Activated CD4-positive, alpha-beta T cell treated with anti-CD3 and anti-CD28 coated beads, Interleukin-2, amount 10 ng/mL, durations not matched to agents 7 days and 5 days (primary cell): ENCODE data around the gene PICALM. TPM values are rescaled to one million over a fixed set of nuclear protein-coding genes. Genes with fewer than 3 reads are reported as not detected.
"Not testable (repeated sequence)": the region's sequence is repeated elsewhere in the genome, so short reads cannot be mapped to it uniquely, and the experiment has no call there.

Experiments used
- CTCF ChIA-PET: fragments of 350-600 bp; sonication (Branson Sonifier 250); formaldehyde crosslinking; loops from one replicate; lab custom pipeline; 2021; ENCODE audit warnings: antibody characterized with exemption; lab: Charles Lee
- POLR2A ChIA-PET: fragments of 350-600 bp; sonication (Branson Sonifier 250); formaldehyde crosslinking; loops from one replicate; lab custom pipeline; 2021; ENCODE audit warnings: antibody characterized with exemption; lab: Charles Lee
- DNase-seq: peaks from one replicate; pipeline ENCODE4 v3.0.0-alpha.2; 2020
- H3K27ac Mint-ChIP-seq: one replicate; pipeline ENCODE4 v1.8.0; 2021; ENCODE audit warnings: mild to moderate bottlenecking, moderate library complexity, mixed read lengths
- H3K27me3 Mint-ChIP-seq: one replicate; pipeline ENCODE4 v1.8.0; 2021; ENCODE audit warnings: mixed read lengths
- H3K36me3 Mint-ChIP-seq: one replicate; pipeline ENCODE4 v1.8.0; 2021; ENCODE audit warnings: low read depth, mixed read lengths
- H3K4me1 Mint-ChIP-seq: one replicate; pipeline ENCODE4 v1.8.0; 2021; ENCODE audit warnings: mixed read lengths
- H3K4me3 Mint-ChIP-seq: one replicate; pipeline ENCODE4 v1.8.0; 2021; ENCODE audit warnings: mild to moderate bottlenecking, moderate library complexity, mixed read lengths
- H3K9me3 Mint-ChIP-seq: one replicate; pipeline ENCODE4 v1.8.0; 2021; ENCODE audit warnings: mixed read lengths
- total RNA-seq, 2 experiments: library from RNA; stranded (reverse); gene quantifications; one replicate each; pipeline ENCODE4 v1.2.3, GENCODE V29; 2021

Gene PICALM
- total RNA-seq, 2 experiments from 2014 or later: 89.4 to 140 TPM

- H3K9me3 Mint-ChIP-seq: peaks cover 21% of the 10 kb centered on the region
- ChIA-PET POLR2A (no interaction called here), CTCF (no interaction called here)
- peak overlapping the region; percentile 46 for H3K27ac Mint-ChIP-seq
- H3K27me3 Mint-ChIP-seq: no peaks in the 10 kb centered on the region
- DNase-seq: no peak
- H3K4me1 Mint-ChIP-seq: peaks cover 28% of the 10 kb centered on the region
- no peak overlapping the region for H3K4me3 Mint-ChIP-seq
- peaks cover 9% of the 10 kb centered on the region for H3K36me3 Mint-ChIP-seq
These were observed 123.1 kb downstream of the PICALM start for GRCh38 chr11:85945788-85946187.

DNA sequence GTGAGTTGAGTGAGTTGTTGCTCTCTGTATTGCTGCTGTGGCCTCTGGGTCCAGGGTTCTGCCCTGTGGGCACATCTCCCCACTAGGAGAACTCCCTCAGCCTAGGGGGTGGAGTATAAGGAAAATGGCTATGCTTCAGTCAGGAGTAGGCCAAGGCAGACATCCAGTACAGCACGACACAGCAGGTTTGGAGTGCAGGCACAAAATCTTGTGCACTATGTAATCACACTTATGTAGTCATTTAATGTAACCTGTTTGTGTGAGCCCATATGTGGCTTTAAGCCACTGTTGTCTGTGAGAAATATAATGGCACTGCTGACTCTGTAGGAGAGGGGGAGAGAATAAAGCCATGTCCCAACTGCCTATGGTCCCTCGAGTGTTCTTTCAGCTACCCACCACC lies 123.6 kb downstream of the PICALM start:
- POLR2A ChIA-PET: no interaction called here
- no peak for DNase-seq
- H3K4me3 Mint-ChIP-seq: no peak overlapping the region
- CTCF ChIA-PET: no interaction called here
- H3K4me1 Mint-ChIP-seq: peaks cover 28% of the 10 kb centered on the region
- peak overlapping the region; percentile 46 for H3K27ac Mint-ChIP-seq
- no peaks in the 10 kb centered on the region for H3K27me3 Mint-ChIP-seq
- H3K9me3 Mint-ChIP-seq: peaks cover 21% of the 10 kb centered on the region
- peaks cover 9% of the 10 kb centered on the region for H3K36me3 Mint-ChIP-seq

DNA sequence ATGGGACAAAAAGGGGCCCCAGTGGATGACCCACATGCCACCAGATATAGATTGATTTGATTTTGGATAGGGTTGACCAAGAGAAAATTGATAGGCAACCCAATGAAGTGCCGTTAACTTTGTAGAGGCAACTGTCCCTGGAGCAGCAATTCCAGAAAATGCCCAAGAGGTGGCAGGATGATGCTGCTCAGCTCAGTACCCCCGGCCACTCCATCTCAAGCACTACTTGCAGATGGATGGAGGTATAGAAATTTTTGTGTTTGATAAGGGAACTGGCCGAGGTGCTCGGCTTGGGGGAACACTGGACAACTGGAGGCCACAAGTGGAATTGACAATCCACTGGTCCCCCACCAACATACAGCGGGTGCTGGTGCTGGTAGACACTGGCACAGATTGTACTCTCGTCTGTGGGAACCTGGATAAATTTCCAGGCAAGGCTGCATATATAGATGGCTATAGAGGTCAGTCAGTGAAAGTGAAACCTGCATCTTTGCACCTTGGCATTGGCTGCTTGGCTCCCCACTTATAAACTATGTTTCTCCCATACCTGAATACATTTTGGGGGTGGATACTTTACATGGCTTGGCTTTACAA lies 127.4 kb downstream of the PICALM start:
- Mint-ChIP-seq H3K27ac (no peak overlapping the region), H3K36me3 (peaks cover 9% of the 10 kb centered on the region), H3K27me3 (no peaks in the 10 kb centered on the region), H3K9me3 (peaks cover 20% of the 10 kb centered on the region), H3K4me1 (peaks cover 12% of the 10 kb centered on the region), H3K4me3 (no peak overlapping the region)
- ChIA-PET CTCF (interaction anchor here (0.6 kb wide), 1 partner anchor 80 kb away, joined by 3 read pairs; no protein-coding TSS in a partner anchor), POLR2A (no interaction called here)
- peak; percentile 40 for DNase-seq

DNA sequence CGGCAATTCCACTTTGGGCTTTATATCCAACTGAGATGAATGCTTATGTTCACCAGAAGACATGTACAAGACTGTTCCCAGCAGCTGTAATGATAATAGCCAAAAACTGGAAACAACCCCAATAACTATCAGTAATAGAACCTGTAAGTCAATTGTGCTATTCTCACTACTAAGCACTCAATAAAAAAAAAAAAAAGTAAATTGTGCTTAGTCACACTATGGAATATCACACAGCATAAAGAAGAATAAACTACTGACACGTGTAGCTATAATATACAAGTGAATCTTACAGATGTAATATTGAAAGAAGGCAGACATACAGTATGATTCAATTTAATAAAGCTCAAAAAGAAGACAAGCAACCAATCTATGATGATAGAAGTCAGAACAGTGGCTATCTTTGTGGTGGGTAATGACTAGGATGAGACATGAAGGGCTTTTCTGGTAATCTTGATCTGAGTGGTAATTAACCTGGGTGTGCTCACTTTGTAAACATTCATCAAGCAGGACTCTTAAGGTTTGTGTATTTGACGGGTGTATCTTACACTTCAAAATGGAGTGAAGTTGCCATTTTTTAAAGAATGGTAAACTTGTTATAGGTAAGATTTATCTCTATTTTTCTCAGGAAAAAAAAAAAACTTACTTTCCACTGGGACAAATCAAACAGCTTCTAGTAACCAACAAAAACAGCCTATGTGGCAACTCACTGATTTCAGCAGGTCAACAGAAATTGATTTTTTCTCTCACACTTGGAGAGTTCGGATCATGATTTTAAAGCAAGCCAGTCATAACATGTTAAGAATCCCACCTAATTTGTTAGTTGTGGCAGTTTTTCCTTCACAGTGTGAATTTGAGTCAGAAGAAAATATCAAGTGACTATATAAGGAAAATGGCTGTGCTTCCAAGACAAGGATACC lies 129.5 kb downstream of the PICALM start:
- Mint-ChIP-seq H3K27ac (no peak overlapping the region), H3K4me3 (no peak overlapping the region), H3K36me3 (no peaks in the 10 kb centered on the region), H3K27me3 (no peaks in the 10 kb centered on the region), H3K9me3 (peaks cover 3% of the 10 kb centered on the region), H3K4me1 (no peaks in the 10 kb centered on the region)
- ChIA-PET POLR2A (no interaction called here), CTCF (interaction anchor here (0.6 to 1.4 kb wide), 3 partner anchors 85 to 1041 kb away, joined by 3 to 5 read pairs (median 4); partner anchors contain the start of gene CCDC83)
- DNase-seq: no peak

GRCh38 chr11:85937835-85938234 lies 131.0 kb downstream of the PICALM start:
- POLR2A ChIA-PET: no interaction called here
- Mint-ChIP-seq H3K27ac (no peak overlapping the region), H3K27me3 (peaks cover 2% of the 10 kb centered on the region), H3K4me3 (no peak overlapping the region), H3K9me3 (peaks cover 3% of the 10 kb centered on the region), H3K36me3 (no peaks in the 10 kb centered on the region), H3K4me1 (no peaks in the 10 kb centered on the region)
- CTCF ChIA-PET: interaction anchor here (1.8 kb wide), 1 partner anchor 17 kb away, joined by 4 read pairs; no protein-coding TSS in a partner anchor
- DNase-seq: no peak

DNA sequence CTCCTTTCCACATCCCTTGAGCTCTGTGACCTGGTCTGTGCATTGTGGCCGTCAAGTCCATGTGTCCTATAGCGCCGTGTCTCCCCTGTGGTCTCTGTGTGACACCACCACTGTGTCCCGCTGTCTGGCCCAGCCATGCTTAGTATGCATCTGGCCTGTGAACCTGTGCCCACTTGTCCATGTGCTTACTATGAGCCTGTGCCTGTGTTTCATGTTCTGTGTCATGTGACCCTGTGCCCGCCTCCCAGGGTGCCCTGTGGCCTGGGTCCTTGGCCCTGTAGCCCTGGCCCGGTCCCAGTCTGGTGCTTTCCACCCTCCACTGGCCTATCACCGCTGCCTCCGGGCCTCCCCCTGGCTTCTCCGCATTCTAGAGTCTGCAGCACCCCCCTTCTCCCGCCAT lies 133.1 kb downstream of the PICALM start:
- CTCF ChIA-PET: no interaction called here
- POLR2A ChIA-PET: no interaction called here

DNA sequence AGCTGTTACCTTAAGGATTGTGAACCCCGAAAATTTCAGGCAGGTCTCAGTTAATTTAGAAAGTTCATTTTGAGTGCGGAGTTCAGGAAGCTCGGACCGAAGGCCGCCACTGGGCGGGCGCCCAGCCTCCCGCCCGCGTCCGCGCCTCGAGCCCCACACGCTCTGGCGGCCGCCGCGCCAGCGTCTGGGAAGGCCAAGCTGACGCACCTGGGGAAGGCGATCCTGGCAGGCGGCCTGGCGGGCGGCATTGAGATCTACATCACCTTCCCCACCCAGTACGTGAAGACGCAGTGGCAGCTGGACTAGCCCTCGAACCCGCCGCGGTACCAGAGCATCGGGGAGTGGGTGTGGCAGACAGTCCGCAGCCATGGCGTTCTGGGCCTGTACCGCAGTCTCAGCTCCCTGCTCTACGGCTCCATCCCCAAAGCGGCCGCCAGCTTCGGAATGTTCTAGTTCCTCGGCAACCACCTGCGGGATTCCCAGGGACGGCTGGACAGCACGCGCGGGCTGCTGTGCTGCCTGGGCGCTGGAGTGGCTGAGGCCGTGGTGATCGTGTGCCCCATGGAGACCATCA lies 134.2 kb downstream of the PICALM start:
- POLR2A ChIA-PET: no interaction called here
- Mint-ChIP-seq H3K9me3 (peaks cover 3% of the 10 kb centered on the region), H3K4me3 (no peak overlapping the region), H3K27me3 (peaks cover 11% of the 10 kb centered on the region), H3K4me1 (no peaks in the 10 kb centered on the region), H3K36me3 (no peaks in the 10 kb centered on the region), H3K27ac (no peak overlapping the region)
- DNase-seq: no peak
- CTCF ChIA-PET: no interaction called here

More for the DNA sequence above, 133.1 kb downstream of the PICALM start:
- Mint-ChIP-seq H3K4me3 (no peak overlapping the region), H3K36me3 (no peaks in the 10 kb centered on the region), H3K27me3 (peaks cover 5% of the 10 kb centered on the region), H3K4me1 (no peaks in the 10 kb centered on the region), H3K9me3 (peaks cover 3% of the 10 kb centered on the region), H3K27ac (no peak overlapping the region)
- DNase-seq: no peak

- Mint-ChIP-seq H3K27me3 (peaks cover 34% of the 10 kb centered on the region), H3K4me3 (no peak overlapping the region), H3K9me3 (no peaks in the 10 kb centered on the region), H3K27ac (no peak overlapping the region), H3K36me3 (no peaks in the 10 kb centered on the region), H3K4me1 (no peaks in the 10 kb centered on the region)
- DNase-seq: no peak
- ChIA-PET POLR2A (no interaction called here), CTCF (no interaction called here)
These were observed 138.0 kb downstream of the PICALM start for GRCh38 chr11:85930879-85931366.

DNA sequence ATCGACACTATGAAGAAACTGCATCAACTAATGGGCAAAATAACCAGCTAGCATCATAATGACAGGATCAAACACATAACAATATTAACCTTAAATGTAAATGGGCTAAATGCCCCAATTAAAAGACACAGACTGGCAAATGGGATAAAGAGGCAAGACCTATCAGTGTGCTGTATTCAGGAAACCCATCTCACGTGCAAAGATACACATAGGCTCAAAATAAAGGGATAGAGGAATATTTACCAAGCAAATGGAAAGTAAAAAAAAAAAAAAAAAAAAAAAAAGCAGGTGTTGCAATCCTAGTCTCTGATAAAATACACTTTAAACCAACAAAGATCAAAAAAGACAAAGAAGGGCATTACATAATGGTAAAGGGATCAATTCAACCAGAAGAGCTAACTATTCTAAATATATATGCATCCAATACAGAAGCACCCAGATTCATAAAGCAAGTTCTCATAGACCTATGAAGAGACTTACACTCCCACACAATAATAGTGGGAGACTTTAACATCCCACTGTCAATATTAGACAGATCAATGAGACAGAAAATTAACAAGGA lies 142.2 kb downstream of the PICALM start:
- POLR2A ChIA-PET, CTCF ChIA-PET, H3K4me1 Mint-ChIP-seq, H3K9me3 Mint-ChIP-seq, H3K4me3 Mint-ChIP-seq, DNase-seq, H3K27ac Mint-ChIP-seq, H3K36me3 Mint-ChIP-seq: not testable (repeated sequence)
- H3K27me3 Mint-ChIP-seq: peaks cover 40% of the 10 kb centered on the region

DNA sequence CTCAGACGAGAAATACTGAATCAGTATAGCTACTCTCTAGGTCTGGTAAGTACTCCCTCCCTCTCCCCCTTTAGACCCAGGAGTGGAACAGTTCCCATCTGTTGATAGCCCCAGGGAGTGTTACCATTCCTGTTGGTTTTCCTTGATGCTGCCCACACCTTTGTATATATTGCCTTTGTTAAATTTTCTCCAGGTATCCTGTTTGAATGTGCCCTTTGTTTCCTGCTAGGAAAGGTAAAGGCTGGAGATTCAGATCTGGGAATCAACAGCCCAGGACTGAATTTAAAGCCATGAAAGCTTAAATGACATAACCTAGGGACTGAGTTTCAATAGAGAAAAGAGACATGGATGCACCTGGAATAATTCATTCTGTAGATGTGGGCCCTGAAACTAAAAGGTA lies 145.4 kb downstream of the PICALM start:
- no peak overlapping the region for H3K27ac Mint-ChIP-seq
- no peaks in the 10 kb centered on the region for H3K36me3 Mint-ChIP-seq
- ChIA-PET POLR2A (no interaction called here), CTCF (interaction anchor here (0.6 to 1.0 kb wide), 2 partner anchors 45 to 69 kb away, joined by 3 read pairs; no protein-coding TSS in a partner anchor)
- DNase-seq: no peak
- H3K4me1 Mint-ChIP-seq: peaks cover 3% of the 10 kb centered on the region
- H3K9me3 Mint-ChIP-seq: no peaks in the 10 kb centered on the region
- H3K27me3 Mint-ChIP-seq: peaks cover 24% of the 10 kb centered on the region
- no peak overlapping the region for H3K4me3 Mint-ChIP-seq

- H3K4me1 Mint-ChIP-seq: peaks cover 3% of the 10 kb centered on the region
- no peaks in the 10 kb centered on the region for H3K36me3 Mint-ChIP-seq
- ChIA-PET CTCF (interaction anchor here (0.7 to 2.3 kb wide), 2 partner anchors 15 to 36 kb away, joined by 3 to 4 read pairs; no protein-coding TSS in a partner anchor), POLR2A (no interaction called here)
- H3K9me3 Mint-ChIP-seq: no peaks in the 10 kb centered on the region
- H3K27me3 Mint-ChIP-seq: peaks cover 16% of the 10 kb centered on the region
- no peak for DNase-seq
- no peak overlapping the region for H3K27ac Mint-ChIP-seq
- H3K4me3 Mint-ChIP-seq: no peak overlapping the region
These were observed 146.5 kb downstream of the PICALM start for GRCh38 chr11:85922367-85922766.

- DNase-seq: no peak
- POLR2A ChIA-PET: no interaction called here
- Mint-ChIP-seq H3K27me3 (peaks cover 4% of the 10 kb centered on the region), H3K27ac (no peak overlapping the region), H3K9me3 (peaks cover 2% of the 10 kb centered on the region), H3K4me1 (peaks cover 3% of the 10 kb centered on the region), H3K4me3 (no peak overlapping the region), H3K36me3 (no peaks in the 10 kb centered on the region)
- CTCF ChIA-PET: interaction anchor here (0.6 to 1.0 kb wide), 3 partner anchors 53 to 303 kb away, joined by 3 to 6 read pairs (median 6); no protein-coding TSS in a partner anchor
These were observed 149.7 kb downstream of the PICALM start for GRCh38 chr11:85918910-85919794.
